CD14-positive monocyte (primary cell): ENCODE measurements around the gene DUS2. TPM values are rescaled to one million over a fixed set of nuclear protein-coding genes. Genes with fewer than 3 reads are reported as not detected.

ENCODE experiments used
- DNase-seq, 3 donors: peaks; one replicate each; pipeline ENCODE4 v3.0.0-alpha.2; 2011 to 2022
- H2AFZ ChIP-seq: 2 replicates; pipeline ENCODE4 v1.6.0; 2012; ENCODE audit warnings: mild to moderate bottlenecking, low read depth, low read length, inconsistent platforms; ENCODE audit not compliant: insufficient read depth, poor library complexity, severe bottlenecking
- H3K27ac ChIP-seq, 2 donors: 1 replicate in 1 of 2; 2 replicates in 1 of 2; pipeline ENCODE4 v1.5.1; 2012 to 2013; ENCODE audit warnings: low read length in 2 of 2, control low read depth in 1 of 2, inconsistent platforms in 1 of 2, low read depth in 1 of 2, mild to moderate bottlenecking in 1 of 2
- H3K27me3 ChIP-seq, 2 donors: one replicate each; pipeline versions ENCODE4 v1.6.0 to v1.6.1; 2011 to 2013; ENCODE audit warnings: low read length in 2 of 2; ENCODE audit not compliant: control insufficient read depth in 2 of 2, insufficient read depth in 2 of 2
- H3K36me3 ChIP-seq, 2 donors: replicated peaks in 1 of 2; 1 replicate in 1 of 2; 2 replicates in 1 of 2; pipeline versions ENCODE4 v1.5.1 to v1.6.1; 2012 to 2013; ENCODE audit warnings: low read length in 2 of 2, control low read depth in 1 of 2, inconsistent platforms in 1 of 2, mild to moderate bottlenecking in 1 of 2; ENCODE audit not compliant: insufficient read depth in 2 of 2, control insufficient read depth in 1 of 2
- H3K4me1 ChIP-seq, 2 donors: 1 replicate in 1 of 2; 2 replicates in 1 of 2; pipeline versions ENCODE4 v1.5.1 to v1.6.1; 2012 to 2013; ENCODE audit warnings: low read length in 2 of 2, control low read depth in 1 of 2, inconsistent platforms in 1 of 2, mild to moderate bottlenecking in 1 of 2, moderate library complexity in 1 of 2; ENCODE audit not compliant: insufficient read depth in 2 of 2, control insufficient read depth in 1 of 2
- H3K4me2 ChIP-seq: replicated peaks from 2 replicates; pipeline ENCODE3; 2012; ENCODE audit warnings: low read length, moderate library complexity, mild to moderate bottlenecking; ENCODE audit not compliant: poor library complexity, severe bottlenecking; ENCODE audit errors: extremely low read depth
- H3K4me3 ChIP-seq, 3 experiments: fragments of 200-600 bp in 1 of 3; sonication (generic) in 1 of 3; replicated peaks in 1 of 3; 1 replicate in 2 of 3; 2 replicates in 1 of 3; pipeline ENCODE4 v1.5.1; 2011 to 2013; ENCODE audit warnings: low read length in 3 of 3, mild to moderate bottlenecking in 3 of 3, control low read depth in 2 of 3, low read depth in 2 of 3, inconsistent platforms in 1 of 3, moderate library complexity in 1 of 3
- H3K79me2 ChIP-seq: 2 replicates; pipeline ENCODE4 v1.6.0; 2012; ENCODE audit warnings: mild to moderate bottlenecking, control low read depth, inconsistent platforms, low read length, moderate library complexity; ENCODE audit not compliant: insufficient read depth
- H3K9ac ChIP-seq: 2 replicates; pipeline ENCODE4 v1.6.0; 2017; ENCODE audit warnings: low read length, mild to moderate bottlenecking; ENCODE audit not compliant: insufficient read depth, poor library complexity, severe bottlenecking
- H3K9me3 ChIP-seq, 2 donors: replicated peaks in 1 of 2; 1 replicate in 1 of 2; 2 replicates in 1 of 2; pipeline versions ENCODE4 v1.5.1 to v1.6.1; 2012 to 2013; ENCODE audit warnings: low read length in 2 of 2, control low read depth in 1 of 2; ENCODE audit not compliant: control insufficient read depth in 1 of 2, insufficient read depth in 1 of 2
- H4K20me1 ChIP-seq: 2 replicates; pipeline ENCODE4 v1.6.0; 2012; ENCODE audit warnings: mild to moderate bottlenecking, low read length, control low read depth, moderate library complexity; ENCODE audit not compliant: insufficient read depth
- H3K27ac Mint-ChIP-seq, 7 donors: one replicate each; pipeline ENCODE4 v1.8.0; 2020; ENCODE audit warnings: mild to moderate bottlenecking in 7 of 7, mixed read lengths in 7 of 7, moderate library complexity in 6 of 7, inconsistent platforms in 2 of 7
- H3K27me3 Mint-ChIP-seq, 3 donors: one replicate each; pipeline ENCODE4 v1.8.0; 2021 to 2022; ENCODE audit warnings: low read depth in 3 of 3, mild to moderate bottlenecking in 3 of 3, mixed read lengths in 3 of 3, moderate library complexity in 3 of 3, inconsistent platforms in 1 of 3
- H3K36me3 Mint-ChIP-seq, 2 donors: one replicate each; pipeline ENCODE4 v1.8.0; 2020; ENCODE audit warnings: mixed read lengths in 2 of 2, inconsistent platforms in 1 of 2, mild to moderate bottlenecking in 1 of 2
- H3K4me1 Mint-ChIP-seq: one replicate; pipeline ENCODE4 v1.8.0; 2020; ENCODE audit warnings: mild to moderate bottlenecking, mixed read lengths
- H3K4me3 Mint-ChIP-seq, 2 donors: one replicate each; pipeline ENCODE4 v1.8.0; 2020; ENCODE audit warnings: mild to moderate bottlenecking in 2 of 2, mixed read lengths in 2 of 2, moderate library complexity in 1 of 2
- H3K9me3 Mint-ChIP-seq, 7 donors: one replicate each; pipeline ENCODE4 v1.8.0; 2020 to 2022; ENCODE audit warnings: mixed read lengths in 7 of 7, mild to moderate bottlenecking in 6 of 7, moderate library complexity in 6 of 7, inconsistent platforms in 2 of 7
- WGBS: methylation state at CpG from one replicate; pipeline ENCODE4 v1.1.5; 2013; ENCODE audit warnings: missing lambda C conversion rate; ENCODE audit not compliant: insufficient coverage; 5-methylcytosine and 5-hydroxymethylcytosine counted together
- intact Hi-C, 2 donors: fragments of 100-400 bp; cut with micrococcal nuclease; formaldehyde crosslinking; loops; one replicate each; pipeline versions ENCODE4 v1.15.0 to v1.15.1; 2023
- polyA plus RNA-seq, 3 donors: library from polyadenylated mRNA; depleted of rRNA in 1 of 3; unstranded in 2 of 3; stranded (reverse) in 1 of 3; fragments of 300-500 nt in 2 of 3; fragments of >200 nt in 1 of 3; fragmentation: Illumina TruSeq in 2 of 3; gene quantifications; 1 replicate in 2 of 3; 2 replicates in 1 of 3; pipeline ENCODE4 v1.2.3, GENCODE V29; 2012 to 2021
- TF ChIP-seq, protein P1 (sequence below): fragments of 200-600 bp; IDR thresholded peaks from one replicate; pipeline ENCODE4 v1.8.0; 2022; ENCODE audit warnings: antibody characterized with exemption, mild to moderate bottlenecking

DUS2 gene
- polyA plus RNA-seq, 3 donors, result 18.4 to 40.7 (median 33.2) TPM

DNA sequence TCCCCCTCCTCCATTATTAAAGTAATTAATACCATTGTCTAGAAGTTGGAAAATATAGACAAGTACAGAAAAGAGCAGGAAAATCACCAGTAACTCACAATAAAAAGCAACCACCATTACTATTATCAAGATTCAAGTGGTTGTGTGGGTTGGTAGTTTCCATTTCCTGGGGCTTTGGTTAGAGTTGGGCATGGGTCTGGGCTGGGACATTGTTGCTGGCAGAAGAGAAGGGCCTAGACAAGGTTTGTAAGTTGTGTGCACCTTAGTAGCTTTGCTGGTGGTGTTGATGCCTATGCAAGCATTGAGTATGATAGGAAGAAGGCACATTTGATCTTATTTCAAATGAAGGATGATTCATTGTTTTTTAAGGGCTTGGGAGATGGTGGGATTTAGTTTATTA is 36.7 kb downstream of the DUS2 start:
- Mint-ChIP-seq H3K36me3 (peaks cover 51 to 72% of the 10 kb centered on the region in 2 donors), H3K4me1 (peaks cover 54% of the 10 kb centered on the region), H3K27ac (peak overlapping the region in 3 of 7 donors; percentile 38 to 82 (median 74)), H3K27me3 (peaks cover 0 to 2% (median 0%) of the 10 kb centered on the region in 3 donors), H3K9me3 (peaks cover 0 to under 1% (median 0%) of the 10 kb centered on the region in 7 donors), H3K4me3 (no peak overlapping the region)
- Histone ChIP-seq H3K4me1 (peaks cover 47 to 48% of the 10 kb centered on the region in 2 donors), H3K27ac (peak overlapping the region in 1 of 2 donors; percentile 68), H4K20me1 (no peaks in the 10 kb centered on the region), H3K27me3 (no peaks in the 10 kb centered on the region), H3K36me3 (peaks cover 21 to 73% of the 10 kb centered on the region in 2 donors), H3K79me2 (no peaks in the 10 kb centered on the region), H3K9ac (no peak overlapping the region), H3K9me3 (no peaks in the 10 kb centered on the region), H3K4me3 (no peak overlapping the region), H2AFZ (no peak overlapping the region), H3K4me2 (no peak overlapping the region)
- DNase-seq, result no peak
- intact Hi-C loops, result loop anchor here in 1 of 2 donors (5.0 to 10.0 kb wide), 2 partner anchors 178 to 235 kb away; partner anchors contain the start of gene NRN1L
- TF ChIP-seq, protein P1, sequence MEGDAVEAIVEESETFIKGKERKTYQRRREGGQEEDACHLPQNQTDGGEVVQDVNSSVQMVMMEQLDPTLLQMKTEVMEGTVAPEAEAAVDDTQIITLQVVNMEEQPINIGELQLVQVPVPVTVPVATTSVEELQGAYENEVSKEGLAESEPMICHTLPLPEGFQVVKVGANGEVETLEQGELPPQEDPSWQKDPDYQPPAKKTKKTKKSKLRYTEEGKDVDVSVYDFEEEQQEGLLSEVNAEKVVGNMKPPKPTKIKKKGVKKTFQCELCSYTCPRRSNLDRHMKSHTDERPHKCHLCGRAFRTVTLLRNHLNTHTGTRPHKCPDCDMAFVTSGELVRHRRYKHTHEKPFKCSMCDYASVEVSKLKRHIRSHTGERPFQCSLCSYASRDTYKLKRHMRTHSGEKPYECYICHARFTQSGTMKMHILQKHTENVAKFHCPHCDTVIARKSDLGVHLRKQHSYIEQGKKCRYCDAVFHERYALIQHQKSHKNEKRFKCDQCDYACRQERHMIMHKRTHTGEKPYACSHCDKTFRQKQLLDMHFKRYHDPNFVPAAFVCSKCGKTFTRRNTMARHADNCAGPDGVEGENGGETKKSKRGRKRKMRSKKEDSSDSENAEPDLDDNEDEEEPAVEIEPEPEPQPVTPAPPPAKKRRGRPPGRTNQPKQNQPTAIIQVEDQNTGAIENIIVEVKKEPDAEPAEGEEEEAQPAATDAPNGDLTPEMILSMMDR, result no peak

DNA sequence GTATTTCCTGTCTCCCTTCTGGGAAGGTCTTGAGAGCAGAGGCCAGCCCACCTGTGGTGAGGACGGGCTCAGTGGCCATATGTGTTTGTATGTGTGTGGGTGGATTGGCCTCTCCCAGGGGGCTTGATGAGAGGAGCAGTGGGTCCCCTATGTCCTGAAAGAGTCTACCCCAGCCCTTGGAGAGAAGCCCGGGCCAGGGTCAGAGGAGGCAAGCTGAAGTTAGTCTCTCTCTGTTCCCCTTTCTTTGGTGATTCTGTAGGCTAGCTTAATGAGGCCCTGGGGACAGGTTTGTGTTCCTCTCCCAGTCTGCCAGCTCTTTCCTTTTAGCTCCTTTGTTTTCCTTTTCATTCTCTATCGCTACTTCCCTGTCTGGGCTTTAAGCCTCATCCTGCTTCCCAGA is 38.3 kb downstream of the DUS2 start:
- H3K9me3 ChIP-seq, result no peaks in the 10 kb centered on the region
- H3K27ac Mint-ChIP-seq, result peak overlapping the region; percentile 65 to 94 (median 81)
- H4K20me1 ChIP-seq, result no peaks in the 10 kb centered on the region
- H3K4me1 ChIP-seq, result peaks cover 55 to 56% of the 10 kb centered on the region in 2 donors
- intact Hi-C loops, result loop anchor here in 1 of 2 donors (5.0 to 10.0 kb wide), 2 partner anchors 179 to 237 kb away; partner anchors contain the start of gene NRN1L
- H3K9me3 Mint-ChIP-seq, result no peaks in the 10 kb centered on the region
- 67% methylated on average over 2 of the region's 3 CpGs for WGBS
- peaks cover 48 to 74% of the 10 kb centered on the region in 2 donors for H3K36me3 Mint-ChIP-seq
- TF ChIP-seq, protein P1, result no peak
- peak overlapping the region; percentile 23 for H3K9ac ChIP-seq
- peak overlapping the region; percentile 68 to 72 for H3K27ac ChIP-seq
- H3K27me3 Mint-ChIP-seq, result peaks cover 0 to 2% (median 0%) of the 10 kb centered on the region in 3 donors
- no peak overlapping the region for H3K4me3 ChIP-seq
- H3K4me2 ChIP-seq, result no peak overlapping the region
- H3K36me3 ChIP-seq, result peaks cover 16 to 70% of the 10 kb centered on the region in 2 donors
- H3K4me3 Mint-ChIP-seq, result peak overlapping the region in 1 of 2 donors; percentile 47
- no peak for DNase-seq
- H3K27me3 ChIP-seq, result no peaks in the 10 kb centered on the region
- H3K79me2 ChIP-seq, result no peaks in the 10 kb centered on the region
- H3K4me1 Mint-ChIP-seq, result peaks cover 64% of the 10 kb centered on the region
- peak overlapping the region; percentile 24 for H2AFZ ChIP-seq
